GM18508 (cell line): ENCODE measurements around the gene PDE6A.
A peak's percentile ranks its signal among the peaks of the same experiment; 100 is the strongest.

Experiments
- ATAC-seq: cut with Tn5 transposase; IDR thresholded peaks from one replicate; pipeline ENCODE4 v1.9.1; 2021; ENCODE audit warnings: moderate number of reproducible peaks; ENCODE audit not compliant: insufficient read depth, unreplicated experiment

The PDE6A gene

GRCh38 chr5:149944666-149945065, at the start of gene PDE6A:
Gene PDE6A, minus strand, starts transcription at chr5:149944793. Its CDS starts 120 bp downstream, at chr5:149944673.
- no peak for ATAC-seq

GRCh38 chr5:149993471-149993870, 48.9 kb upstream of the PDE6A start:
- no peak for ATAC-seq

- peak; percentile 68 for ATAC-seq
These were observed 46.2 kb upstream of the PDE6A start for GRCh38 chr5:149990518-149991376.

- no peak for ATAC-seq
These were observed 43.5 kb upstream of the PDE6A start for GRCh38 chr5:149988126-149988525.

- no peak for ATAC-seq
These were observed 37.9 kb upstream of the PDE6A start for GRCh38 chr5:149982505-149982904.

GRCh38 chr5:149981206-149981605, 36.6 kb upstream of the PDE6A start:
- no peak for ATAC-seq

GRCh38 chr5:149979896-149980295, 35.3 kb upstream of the PDE6A start:
- ATAC-seq = no peak

- no peak for ATAC-seq
These were observed 30.8 kb upstream of the PDE6A start for GRCh38 chr5:149975409-149975808.

GRCh38 chr5:149969181-149969930, 24.8 kb upstream of the PDE6A start:
- ATAC-seq = no peak

GRCh38 chr5:149966946-149967345, 22.4 kb upstream of the PDE6A start:
- ATAC-seq = no peak

GRCh38 chr5:149963729-149964128, 19.1 kb upstream of the PDE6A start:
- no peak for ATAC-seq

GRCh38 chr5:149962601-149963300, 18.2 kb upstream of the PDE6A start:
- no peak for ATAC-seq

- no peak for ATAC-seq
These were observed 17.4 kb upstream of the PDE6A start for GRCh38 chr5:149961957-149962409.

- no peak for ATAC-seq
These were observed 16.6 kb upstream of the PDE6A start for GRCh38 chr5:149961186-149961685.

- ATAC-seq = peak; percentile 98
These were observed 15.9 kb upstream of the PDE6A start, which contains the start of gene SLC26A2 for GRCh38 chr5:149960272-149961185. Gene SLC26A2, plus strand, starts transcription at chr5:149960758. Its CDS starts 16,895 bp downstream, at chr5:149977653.

GRCh38 chr5:149959406-149960236, 15.0 kb upstream of the PDE6A start:
- no peak for ATAC-seq

GRCh38 chr5:149957855-149958254, 13.3 kb upstream of the PDE6A start:
- ATAC-seq = no peak

- ATAC-seq = no peak
These were observed 12.1 kb upstream of the PDE6A start for GRCh38 chr5:149956685-149957084.

- ATAC-seq = no peak
These were observed 10.2 kb upstream of the PDE6A start for GRCh38 chr5:149954798-149955197.
